Tibial artery (tissue), 4 donors: ENCODE measurements around the gene NEK11.

Experiments
- DNase-seq, 2 donors: peaks; one replicate each; pipeline ENCODE4 v3.0.0-alpha.2; 2019
- H3K27ac ChIP-seq, 2 donors: fragments of 200-600 bp; sonication (generic) in 1 of 2; 1 replicate in 1 of 2; 2 replicates in 1 of 2; pipeline ENCODE4 v1.5.1; 2018 to 2019; ENCODE audit warnings: mild to moderate bottlenecking in 1 of 2
- H3K27me3 ChIP-seq, 2 donors: fragments of 200-600 bp; sonication (generic) in 1 of 2; one replicate each; pipeline versions ENCODE4 v1.5.1 to v1.6.0; 2016 to 2019
- H3K36me3 ChIP-seq, 3 donors: fragments of 200-600 bp; sonication (generic) in 2 of 3; one replicate each; pipeline ENCODE4 v1.5.1; 2016 to 2019; ENCODE audit warnings: mild to moderate bottlenecking in 2 of 3
- H3K4me1 ChIP-seq, 4 donors: fragments of 200-600 bp; sonication (generic) in 2 of 4; 1 replicate in 3 of 4; 2 replicates in 1 of 4; pipeline ENCODE4 v1.5.1; 2016 to 2019
- H3K4me3 ChIP-seq, 2 donors: fragments of 200-600 bp; sonication (generic) in 1 of 2; 1 replicate in 1 of 2; 2 replicates in 1 of 2; pipeline ENCODE4 v1.5.1; 2018 to 2019; ENCODE audit warnings: mild to moderate bottlenecking in 2 of 2
- H3K9me3 ChIP-seq, 3 donors: fragments of 200-600 bp; sonication (generic) in 1 of 3; one replicate each; pipeline ENCODE4 v1.5.1; 2016 to 2019
- CTCF ChIP-seq, 2 experiments: fragments of 200-600 bp in 1 of 2; fragments of 450-650 bp in 1 of 2; IDR thresholded peaks; one replicate each; pipeline ENCODE4 v1.5.1; 2017 to 2019; ENCODE audit warnings: antibody characterized with exemption in 2 of 2, mild to moderate bottlenecking in 1 of 2, moderate library complexity in 1 of 2
- intact Hi-C: fragments of 100-400 bp; cut with DNase I; formaldehyde crosslinking; loops from one replicate; pipeline ENCODE4 v1.15.0; 2023; ENCODE audit warnings: low total_unique reads

Gene NEK11

DNA sequence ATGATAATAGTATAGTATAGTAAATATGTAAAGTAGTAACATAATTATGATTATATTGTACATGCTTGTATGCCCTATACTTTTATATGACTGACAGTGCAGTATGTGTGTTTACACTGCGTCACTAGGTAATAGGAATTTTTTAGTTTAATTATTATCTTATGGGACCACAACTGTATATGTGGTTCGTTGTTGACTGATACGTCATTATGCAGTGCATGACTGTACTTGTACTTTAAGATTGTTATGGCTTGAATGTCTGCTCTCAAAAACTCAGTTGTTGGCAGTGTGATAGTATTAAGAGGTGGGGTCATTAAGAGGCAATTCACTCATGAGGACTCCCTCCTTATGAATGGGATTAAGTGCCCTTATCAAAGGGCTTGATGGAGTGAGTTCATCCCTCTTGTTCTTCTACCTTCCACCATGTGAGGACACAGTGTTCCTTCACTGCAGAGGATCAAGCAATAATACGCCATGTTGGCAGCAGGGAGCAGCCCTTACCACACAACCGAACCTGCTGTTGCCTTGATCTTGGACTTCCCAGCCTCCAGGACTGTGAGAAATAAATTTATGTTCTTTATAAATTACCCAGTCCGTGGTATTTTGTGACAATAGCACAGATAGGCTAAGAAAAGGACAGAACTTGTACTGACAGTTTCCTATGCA lies 152.2 kb downstream of the NEK11 start:
- H3K36me3 ChIP-seq = peaks cover 4 to 13% (median 6%) of the 10 kb centered on the region in 3 donors
- H3K9me3 ChIP-seq = peaks cover 0 to 7% (median 0%) of the 10 kb centered on the region in 3 donors
- no peaks in the 10 kb centered on the region for H3K27me3 ChIP-seq
- intact Hi-C loops = no loop called here
- DNase-seq = no peak
- no peak overlapping the region for H3K27ac ChIP-seq
- no peaks in the 10 kb centered on the region for H3K4me1 ChIP-seq
- TF ChIP-seq CTCF (IDR thresholded peaks at IDR 0.05) = no peak
- no peak overlapping the region for H3K4me3 ChIP-seq

GRCh38 chr3:131192701-131193100 lies 166.0 kb downstream of the NEK11 start:
- intact Hi-C loops = no loop called here
- Histone ChIP-seq H3K27ac (no peak overlapping the region), H3K36me3 (no peaks in the 10 kb centered on the region), H3K4me3 (no peak overlapping the region), H3K9me3 (no peaks in the 10 kb centered on the region), H3K27me3 (no peaks in the 10 kb centered on the region), H3K4me1 (no peaks in the 10 kb centered on the region)
- no peak for TF ChIP-seq CTCF (IDR thresholded peaks at IDR 0.05)
- DNase-seq = no peak

- Histone ChIP-seq H3K9me3 (no peaks in the 10 kb centered on the region), H3K27ac (no peak overlapping the region), H3K4me3 (no peak overlapping the region), H3K36me3 (no peaks in the 10 kb centered on the region), H3K27me3 (no peaks in the 10 kb centered on the region), H3K4me1 (no peaks in the 10 kb centered on the region)
- no peak for TF ChIP-seq CTCF (IDR thresholded peaks at IDR 0.05)
- intact Hi-C loops = no loop called here
- DNase-seq = no peak
Observed at GRCh38 chr3:131193641-131194238, 167.1 kb downstream of the NEK11 start.

DNA sequence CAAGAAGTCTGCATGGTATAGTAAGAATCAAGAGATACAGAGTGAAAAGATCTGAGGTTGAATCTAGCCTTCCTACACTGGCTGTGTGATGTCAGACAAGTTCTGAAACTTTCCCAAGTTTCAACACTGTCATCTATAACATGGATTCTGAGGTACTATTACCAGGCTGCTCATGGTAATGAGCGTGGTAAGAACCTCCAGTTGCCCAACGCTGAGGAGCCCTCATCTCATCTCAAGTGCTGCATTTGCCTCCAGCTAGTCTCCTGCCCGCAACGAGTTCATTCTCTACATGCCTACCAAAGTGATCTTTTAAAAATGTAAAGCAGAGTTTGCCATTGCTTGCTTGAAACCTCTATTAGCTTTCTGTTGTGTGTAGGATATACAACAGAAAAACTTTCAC lies 168.1 kb downstream of the NEK11 start:
- no peaks in the 10 kb centered on the region for H3K4me1 ChIP-seq
- intact Hi-C loops = no loop called here
- H3K9me3 ChIP-seq = no peaks in the 10 kb centered on the region
- H3K27me3 ChIP-seq = no peaks in the 10 kb centered on the region
- DNase-seq = no peak
- no peak for TF ChIP-seq CTCF (IDR thresholded peaks at IDR 0.05)
- no peak overlapping the region for H3K27ac ChIP-seq
- H3K36me3 ChIP-seq = no peaks in the 10 kb centered on the region
- H3K4me3 ChIP-seq = no peak overlapping the region

- H3K27ac ChIP-seq = no peak overlapping the region
- DNase-seq = no peak
- TF ChIP-seq CTCF (IDR thresholded peaks at IDR 0.05) = no peak
- peaks cover 0 to 6% (median 3%) of the 10 kb centered on the region in 3 donors for H3K9me3 ChIP-seq
- H3K4me3 ChIP-seq = no peak overlapping the region
- intact Hi-C loops = no loop called here
- H3K36me3 ChIP-seq = peaks cover 0 to 7% (median 0%) of the 10 kb centered on the region in 3 donors
- H3K27me3 ChIP-seq = no peaks in the 10 kb centered on the region
- no peaks in the 10 kb centered on the region for H3K4me1 ChIP-seq
Observed at GRCh38 chr3:131200636-131201199, 174.0 kb downstream of the NEK11 start.
